GM21423 (cell line): ENCODE measurements around the gene DAB1.
"Not testable (repeated sequence)": the region's sequence is repeated elsewhere in the genome, so short reads cannot be mapped to it uniquely, and the experiment has no call there.

ENCODE experiments used
- ATAC-seq: cut with Tn5 transposase; IDR thresholded peaks from one replicate; pipeline ENCODE4 v1.9.1; 2021; ENCODE audit warnings: mild to moderate bottlenecking, moderate library complexity; ENCODE audit not compliant: unreplicated experiment

DAB1 gene

DNA sequence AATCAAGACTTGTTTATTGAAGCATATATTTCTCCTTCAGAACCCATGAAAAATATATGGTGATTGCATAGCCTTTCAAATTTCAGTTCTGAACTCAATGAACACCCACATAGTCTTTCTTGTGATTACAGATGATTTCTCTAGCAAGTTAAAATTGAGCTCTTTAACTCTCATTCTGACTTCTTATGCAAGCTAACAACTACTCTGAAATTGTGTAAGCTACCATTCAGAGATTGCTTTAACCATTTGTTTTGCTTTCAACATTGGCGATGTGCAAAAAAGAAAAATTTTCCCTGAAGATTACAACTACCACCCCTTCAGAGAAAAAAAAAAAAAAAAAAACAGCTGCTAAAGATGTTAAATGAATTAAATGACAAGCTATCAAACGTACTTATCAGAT is 193.9 kb downstream of the DAB1 start:
- no peak for ATAC-seq

- ATAC-seq, result no peak
These were observed 194.8 kb downstream of the DAB1 start for GRCh38 chr1:57229076-57229475.

DNA sequence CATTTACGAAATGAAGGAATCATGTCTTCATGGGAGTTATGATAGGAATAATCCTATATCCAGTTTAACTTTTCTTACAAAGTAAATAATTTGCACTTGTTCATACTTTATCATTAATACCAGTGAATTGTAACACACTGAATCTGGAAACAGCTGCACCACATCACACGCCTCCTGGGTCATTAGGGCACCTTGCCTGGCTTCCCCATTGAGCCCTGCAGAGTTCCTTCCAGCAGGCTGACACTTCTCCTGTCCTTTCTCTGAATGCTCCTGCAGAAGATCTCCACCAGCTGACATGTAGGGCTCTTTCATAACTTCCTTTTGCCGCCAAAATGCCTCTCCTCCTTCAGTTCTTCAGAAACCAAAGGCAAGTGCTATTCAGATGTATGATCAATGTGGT is 201.1 kb downstream of the DAB1 start:
- no peak for ATAC-seq

DNA sequence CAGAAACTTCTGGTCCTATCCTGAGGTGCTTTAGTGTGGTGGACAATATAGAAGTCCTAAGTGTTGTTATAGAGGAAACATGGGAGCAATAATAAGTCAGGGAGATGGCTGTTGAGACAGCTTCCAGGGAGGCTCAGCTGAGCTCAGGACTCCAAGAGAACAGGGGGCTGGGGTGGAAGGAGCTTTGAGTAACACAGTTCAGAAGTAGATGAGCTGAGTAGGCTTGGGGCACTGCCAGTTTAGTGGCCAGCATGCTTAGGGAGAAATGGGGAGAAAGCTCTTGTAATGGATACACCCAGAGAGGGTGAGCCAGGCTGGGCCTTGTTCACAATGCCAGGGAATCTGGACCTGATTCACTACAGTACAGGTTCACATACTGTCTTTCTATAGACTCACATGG is 201.6 kb downstream of the DAB1 start:
- no peak for ATAC-seq

GRCh38 chr1:57220905-57221304 is 203.0 kb downstream of the DAB1 start:
- ATAC-seq, result not testable (repeated sequence)

DNA sequence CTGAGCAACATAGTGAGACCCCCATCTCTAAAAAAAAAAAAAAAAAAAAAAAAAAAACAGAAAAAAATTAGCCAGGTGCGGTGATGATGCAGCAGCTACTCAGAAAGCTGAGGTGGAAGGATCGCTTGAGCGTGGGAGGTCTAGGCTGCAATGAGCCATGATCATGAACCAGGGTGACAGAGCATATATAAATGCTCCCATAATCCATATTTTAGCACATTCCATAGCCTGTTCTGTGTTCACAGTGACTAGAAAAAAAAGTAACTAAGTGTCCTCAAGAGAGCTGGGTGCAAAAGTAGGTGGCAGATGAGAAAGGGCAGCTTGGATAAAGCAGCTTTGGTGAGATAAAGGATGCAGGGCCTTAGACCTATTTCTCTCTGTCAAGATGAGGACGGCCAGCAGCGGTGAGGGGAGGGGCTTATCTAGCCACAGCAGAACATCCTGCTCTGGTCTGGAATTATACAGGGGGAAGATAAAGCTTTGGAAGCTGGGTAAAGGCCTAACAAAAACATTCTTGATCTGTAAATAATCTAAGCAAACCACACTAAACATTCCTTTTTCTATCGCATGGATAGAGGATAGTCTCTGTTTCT is 205.3 kb downstream of the DAB1 start:
- ATAC-seq, result no peak

GRCh38 chr1:57217905-57218304 is 206.0 kb downstream of the DAB1 start:
- no peak for ATAC-seq

DNA sequence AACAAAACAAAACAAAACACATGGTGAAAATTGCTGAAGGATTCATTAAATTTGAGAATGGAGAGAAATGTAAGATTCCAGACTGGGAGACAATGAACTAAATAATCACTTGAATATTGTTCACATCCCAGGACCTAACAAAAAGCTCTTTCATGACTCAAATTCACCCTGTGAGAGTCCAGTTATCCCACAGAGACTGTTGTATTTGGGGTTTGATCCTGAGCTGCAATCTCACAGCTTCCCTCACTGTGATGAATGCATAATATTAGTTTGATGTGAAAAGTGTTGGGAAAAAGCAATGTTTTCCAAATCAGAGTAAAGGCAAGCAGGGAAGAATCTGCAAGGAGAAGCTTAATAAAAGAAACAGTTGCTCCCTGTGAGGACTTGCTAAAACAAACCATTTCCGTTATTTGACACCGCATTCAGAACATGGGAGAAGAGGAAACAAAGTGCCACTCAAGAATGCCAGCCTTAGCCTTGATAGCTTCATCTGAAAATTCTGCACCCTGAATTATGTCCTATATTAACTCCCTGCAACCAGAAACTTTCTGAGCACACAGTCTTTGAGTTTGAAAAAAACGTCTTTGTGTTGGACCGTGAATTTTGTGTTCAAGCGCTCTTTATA is 208.8 kb downstream of the DAB1 start:
- no peak for ATAC-seq

DNA sequence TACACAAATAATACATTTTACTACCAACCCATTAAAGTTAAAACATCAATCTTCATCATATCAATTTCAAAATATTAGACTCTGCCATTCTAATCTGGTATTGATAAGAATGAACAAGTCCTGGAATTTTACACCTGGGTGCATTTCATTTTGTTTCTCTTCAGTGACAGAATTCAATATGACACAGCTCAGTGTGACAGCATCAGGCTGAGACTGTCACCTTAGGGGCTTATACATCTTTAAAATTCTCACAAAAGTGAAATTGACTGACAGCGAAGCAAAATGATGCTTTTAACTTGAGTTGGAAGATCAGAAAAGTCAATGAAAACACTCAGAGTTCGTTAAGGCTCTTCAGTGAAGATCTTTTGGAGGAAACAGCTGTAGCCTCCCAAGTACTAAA is 213.0 kb downstream of the DAB1 start:
- no peak for ATAC-seq

DNA sequence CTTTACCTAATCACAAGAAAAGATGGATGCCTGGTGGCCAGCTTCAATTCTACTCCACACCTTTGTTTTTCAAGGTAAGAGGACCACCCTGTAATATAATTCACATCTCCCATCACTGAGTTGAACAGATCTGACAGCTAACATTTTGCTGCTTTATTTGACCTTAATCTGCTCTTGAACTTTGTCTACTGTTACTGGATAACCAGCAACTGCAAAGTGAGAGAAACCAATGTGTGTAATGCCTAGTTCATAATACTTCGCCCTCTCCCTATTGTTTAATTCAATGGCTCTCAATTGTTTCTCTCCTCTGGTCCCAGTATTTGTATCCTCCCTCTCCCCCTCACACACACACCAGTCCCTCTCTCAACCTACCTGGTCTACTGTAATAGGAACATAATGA is 214.4 kb downstream of the DAB1 start:
- no peak for ATAC-seq

GRCh38 chr1:57208741-57209302 is 215.0 kb downstream of the DAB1 start:
- no peak for ATAC-seq

DNA sequence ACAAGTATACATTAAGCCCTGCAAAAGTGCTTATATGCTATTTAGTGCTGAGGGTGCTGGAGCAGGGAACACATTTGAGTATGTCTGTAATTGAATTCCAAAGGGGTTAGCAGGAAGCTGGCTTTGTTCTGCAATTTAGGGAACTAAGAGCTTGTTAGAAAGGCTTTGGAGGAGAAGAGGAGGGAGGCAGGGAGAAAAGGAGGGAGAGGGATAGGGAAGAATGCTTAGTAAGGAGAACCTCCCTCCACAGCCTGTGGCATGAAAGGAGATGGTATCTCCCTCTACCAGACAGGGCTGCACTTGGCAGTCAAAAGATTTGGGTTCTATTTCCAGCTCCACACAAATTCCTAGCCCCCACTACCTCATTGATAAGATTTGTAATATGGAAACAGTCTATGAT is 217.8 kb downstream of the DAB1 start:
- ATAC-seq, result no peak

GRCh38 chr1:57204942-57205787 is 218.7 kb downstream of the DAB1 start:
- ATAC-seq, result no peak

- ATAC-seq, result no peak
These were observed 219.8 kb downstream of the DAB1 start for GRCh38 chr1:57204091-57204490.

GRCh38 chr1:57202241-57202640 is 221.6 kb downstream of the DAB1 start:
- ATAC-seq, result no peak

GRCh38 chr1:57198912-57199311 is 224.9 kb downstream of the DAB1 start:
- ATAC-seq, result no peak

- no peak for ATAC-seq
These were observed 228.4 kb downstream of the DAB1 start for GRCh38 chr1:57195436-57195941.

GRCh38 chr1:57192222-57192621 is 231.6 kb downstream of the DAB1 start:
- ATAC-seq, result no peak

- no peak for ATAC-seq
These were observed 233.0 kb downstream of the DAB1 start for GRCh38 chr1:57190898-57191297.

- no peak for ATAC-seq
These were observed 235.7 kb downstream of the DAB1 start for GRCh38 chr1:57188168-57188567.

GRCh38 chr1:57186455-57186854 is 237.4 kb downstream of the DAB1 start:
- ATAC-seq, result no peak

DNA sequence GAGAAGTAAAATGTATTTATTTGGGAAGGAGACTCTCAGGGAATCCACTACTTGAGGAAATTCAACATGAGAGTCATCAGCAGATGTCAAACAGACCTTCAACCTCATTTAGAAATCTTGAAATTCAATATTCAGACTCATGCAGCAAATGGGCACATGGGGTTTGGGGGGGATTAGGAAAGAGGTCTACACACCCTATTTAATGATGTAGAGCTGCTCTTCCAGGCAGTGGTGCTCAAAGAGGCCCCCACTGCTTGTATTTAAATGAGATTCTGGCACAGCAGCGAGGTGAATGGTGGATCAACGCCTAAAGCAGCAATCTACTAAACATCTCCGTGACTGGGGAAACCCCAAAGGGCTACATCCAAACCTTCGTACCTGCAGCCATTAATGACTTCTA is 244.9 kb downstream of the DAB1 start:
- no peak for ATAC-seq
